BLaER1 treated with 17β-estradiol and CSF1 and Interleukin-3, amounts not matched to agents 10 nM and 100 nM (cell line): ENCODE measurements around the gene HYPK.

Source experiments
- H3K27ac ChIP-seq, 11 experiments: shearing (Covaris generic); formaldehyde crosslinking; 2 replicates each; pipeline ENCODE4 v1.8.1; 2022
- H3K27me3 ChIP-seq, 11 experiments: shearing (Covaris generic); formaldehyde crosslinking; 2 replicates each; pipeline ENCODE4 v1.8.1; 2022
- H3K36me3 ChIP-seq, 11 experiments: shearing (Covaris generic); formaldehyde crosslinking; 2 replicates each; pipeline ENCODE4 v1.8.1; 2022
- H3K4me1 ChIP-seq, 10 experiments: shearing (Covaris generic); formaldehyde crosslinking; 2 replicates each; pipeline ENCODE4 v1.8.1; 2022
- H3K4me2 ChIP-seq, 11 experiments: shearing (Covaris generic); formaldehyde crosslinking; 2 replicates each; pipeline ENCODE4 v1.8.1; 2022
- H3K4me3 ChIP-seq, 10 experiments: shearing (Covaris generic); formaldehyde crosslinking; 2 replicates each; pipeline ENCODE4 v1.8.1; 2022
- H3K9ac ChIP-seq, 11 experiments: shearing (Covaris generic); formaldehyde crosslinking; 2 replicates each; pipeline ENCODE4 v1.8.1; 2022
- H3K9me3 ChIP-seq, 11 experiments: shearing (Covaris generic); formaldehyde crosslinking; replicated peaks in 1 of 11; 2 replicates each; pipeline ENCODE4 v1.8.1; 2022
- H4K20me1 ChIP-seq, 11 experiments: shearing (Covaris generic); formaldehyde crosslinking; 2 replicates each; pipeline ENCODE4 v1.8.1; 2022
- Cebpa-rat ChIP-seq, 11 experiments: shearing (Covaris generic); IDR thresholded peaks; 2 replicates each; pipeline ENCODE4 v1.8.1; 2022

Gene HYPK

GRCh38 chr15:43845421-43845820 lies 45.0 kb downstream of the HYPK start:
- H3K27me3 ChIP-seq, result no peaks in the 10 kb centered on the region
- H3K4me1 ChIP-seq, result no peaks in the 10 kb centered on the region
- H3K9ac ChIP-seq, result no peak overlapping the region
- no peak overlapping the region for H3K27ac ChIP-seq
- peaks cover 5 to 99% (median 91%) of the 10 kb centered on the region in 11 experiments; a peak in 20 of 22 replicates for H3K36me3 ChIP-seq
- TF ChIP-seq Cebpa-rat (IDR thresholded peaks at IDR 0.05), result no peak
- H3K4me3 ChIP-seq, result no peak overlapping the region
- no peaks in the 10 kb centered on the region; a peak in 1 of 22 replicates for H3K9me3 ChIP-seq
- no peak overlapping the region for H3K4me2 ChIP-seq
- peaks cover 0 to 5% (median 0%) of the 10 kb centered on the region in 11 experiments; a peak in 1 of 22 replicates for H4K20me1 ChIP-seq

- H3K27me3 ChIP-seq, result no peaks in the 10 kb centered on the region
These were observed 50.9 kb downstream of the HYPK start for GRCh38 chr15:43851251-43851650.

GRCh38 chr15:43852607-43853006 lies 52.2 kb downstream of the HYPK start:
- no peak for TF ChIP-seq Cebpa-rat (IDR thresholded peaks at IDR 0.05)
- Histone ChIP-seq H4K20me1 (peaks cover 0 to 5% (median 0%) of the 10 kb centered on the region in 11 experiments; a peak in 1 of 22 replicates), H3K36me3 (peaks cover 19 to 99% (median 91%) of the 10 kb centered on the region in 11 experiments; a peak in 21 of 22 replicates), H3K4me1 (no peaks in the 10 kb centered on the region), H3K4me3 (no peak overlapping the region), H3K4me2 (no peak overlapping the region), H3K9me3 (no peaks in the 10 kb centered on the region), H3K27me3 (no peaks in the 10 kb centered on the region), H3K27ac (no peak overlapping the region), H3K9ac (no peak overlapping the region)

More at GRCh38 chr15:43851251-43851650, 50.9 kb downstream of the HYPK start:
- Histone ChIP-seq H4K20me1 (peaks cover 0 to 5% (median 0%) of the 10 kb centered on the region in 11 experiments; a peak in 1 of 22 replicates), H3K9me3 (no peaks in the 10 kb centered on the region), H3K4me2 (no peak overlapping the region), H3K36me3 (peaks cover 19 to 99% (median 92%) of the 10 kb centered on the region in 11 experiments; a peak in 21 of 22 replicates), H3K9ac (no peak overlapping the region), H3K4me1 (no peaks in the 10 kb centered on the region), H3K4me3 (no peak overlapping the region), H3K27ac (no peak overlapping the region)
- no peak for TF ChIP-seq Cebpa-rat (IDR thresholded peaks at IDR 0.05)
